ENCODE results near the gene SERINC4.

GRCh38 chr15:43792761-43793476 is 7.1 kb downstream of the SERINC4 start:
- TF ChIP-seq CTCF (IDR thresholded peaks at IDR 0.05) (no peak), POLR2A (IDR thresholded peaks at IDR 0.05) (no peak)

All from tibial nerve (tissue), 3 donors.